SU-DHL-6 (cell line): Measurements from ENCODE around the gene SAA2.

Experiments used
- EZH2phosphoT487 ChIP-seq: fragments of 200-600 bp; sonication (generic), shearing (Covaris generic); conservative IDR thresholded peaks from 2 replicates; pipeline ENCODE4 v1.6.1; 2018; ENCODE audit warnings: mild to moderate bottlenecking, antibody characterized with exemption, low read length, moderate library complexity, mixed read lengths
- TF ChIP-seq, protein P1 (sequence below): fragments of 200-600 bp; sonication (generic); IDR thresholded peaks from one replicate; pipeline ENCODE4 v1.5.1; 2017; ENCODE audit warnings: antibody characterized with exemption, mild to moderate bottlenecking, low read length, moderate library complexity; ENCODE audit not compliant: insufficient read depth, poor library complexity, severe bottlenecking

DNA sequence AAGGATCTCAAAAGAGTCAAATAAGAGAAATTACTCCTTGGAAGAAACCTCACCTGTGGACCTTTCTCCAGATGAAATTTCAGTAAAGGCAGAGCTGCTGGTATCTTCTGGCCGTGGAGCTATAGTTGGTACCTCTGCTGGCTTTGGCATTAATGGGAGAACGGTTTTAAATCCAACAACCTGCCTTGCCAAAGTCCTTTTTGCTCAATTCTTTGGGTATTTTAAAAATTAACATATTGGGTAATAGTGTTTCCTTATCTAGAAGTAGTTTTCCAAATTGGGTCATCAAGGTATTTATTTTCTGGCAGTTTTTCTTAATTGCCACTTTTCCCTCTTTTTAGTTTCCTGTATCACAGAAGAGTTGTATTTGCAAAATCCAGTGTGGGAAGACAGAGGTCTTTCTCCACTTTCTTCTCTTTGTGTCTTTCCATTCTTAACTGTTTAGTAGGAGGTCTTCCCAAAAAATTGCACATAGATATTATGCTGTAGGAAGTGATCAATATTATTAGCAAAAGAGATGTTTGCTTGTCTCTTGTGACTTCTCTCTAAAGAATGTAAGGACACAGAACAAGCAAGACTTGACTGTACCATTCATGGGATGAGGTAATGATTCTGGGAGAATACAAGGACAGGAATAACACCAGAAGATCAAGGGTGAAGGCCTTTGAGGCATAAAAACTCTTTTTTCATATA, 11.7 kb downstream of the SAA2 start, which contains the start of gene SAA4:
- TF ChIP-seq, protein P1, sequence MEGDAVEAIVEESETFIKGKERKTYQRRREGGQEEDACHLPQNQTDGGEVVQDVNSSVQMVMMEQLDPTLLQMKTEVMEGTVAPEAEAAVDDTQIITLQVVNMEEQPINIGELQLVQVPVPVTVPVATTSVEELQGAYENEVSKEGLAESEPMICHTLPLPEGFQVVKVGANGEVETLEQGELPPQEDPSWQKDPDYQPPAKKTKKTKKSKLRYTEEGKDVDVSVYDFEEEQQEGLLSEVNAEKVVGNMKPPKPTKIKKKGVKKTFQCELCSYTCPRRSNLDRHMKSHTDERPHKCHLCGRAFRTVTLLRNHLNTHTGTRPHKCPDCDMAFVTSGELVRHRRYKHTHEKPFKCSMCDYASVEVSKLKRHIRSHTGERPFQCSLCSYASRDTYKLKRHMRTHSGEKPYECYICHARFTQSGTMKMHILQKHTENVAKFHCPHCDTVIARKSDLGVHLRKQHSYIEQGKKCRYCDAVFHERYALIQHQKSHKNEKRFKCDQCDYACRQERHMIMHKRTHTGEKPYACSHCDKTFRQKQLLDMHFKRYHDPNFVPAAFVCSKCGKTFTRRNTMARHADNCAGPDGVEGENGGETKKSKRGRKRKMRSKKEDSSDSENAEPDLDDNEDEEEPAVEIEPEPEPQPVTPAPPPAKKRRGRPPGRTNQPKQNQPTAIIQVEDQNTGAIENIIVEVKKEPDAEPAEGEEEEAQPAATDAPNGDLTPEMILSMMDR: no peak
- no peak for TF ChIP-seq EZH2phosphoT487
